ENCODE results near the gene PNLIP. TPM values are rescaled to one million over a fixed set of nuclear protein-coding genes. Genes with fewer than 3 reads are reported as not detected.

Gene PNLIP
- polyA plus RNA-seq, result 0.12 TPM
- long read RNA-seq, donor 1, result 0 reads
- long read RNA-seq, donor 2, result 0 reads
- long read RNA-seq, donor 3, result 0 reads
- long read RNA-seq, donor 4, result 0 reads
- long read RNA-seq, donor 5, result 0 reads
- long read RNA-seq, donor 6, result 0 reads
- long read RNA-seq, donor 7, result 0 reads
- long read RNA-seq, donor 8, result 0 reads
- long read RNA-seq, donor 9, result 0 reads
- long read RNA-seq, donor 10, result 0 reads
- long read RNA-seq, donor 11, result 0 reads

GRCh38 chr10:116545756-116546155 lies at the start of gene PNLIP:
TSS of gene PNLIP (plus strand) at chr10:116545931. CDS start at chr10:116546093, 162 bp downstream.
- DNase-seq, result no peak
- Histone ChIP-seq H3K4me1 (ENCODE audit: control insufficient read depth, insufficient read depth, low read length) (no peaks in the 10 kb centered on the region), H3K9me3 (ENCODE audit: control insufficient read depth, low read depth, low read length) (no peaks in the 10 kb centered on the region), H3K27me3 (ENCODE audit: control insufficient read depth, insufficient read depth, low read length) (no peaks in the 10 kb centered on the region), H3K36me3 (ENCODE audit: control insufficient read depth, insufficient read depth, low read length) (no peaks in the 10 kb centered on the region), H3K27ac (ENCODE audit: low read length) (no peak within 1 kb of the TSS), H3K4me3 (ENCODE audit: low read length) (no peak within 1 kb of the TSS)
- WGBS (ENCODE audit: insufficient coverage, low lambda C conversion rate), result 100% methylated on average over 1 of the region's 8 CpGs

- WGBS (ENCODE audit: insufficient coverage, low lambda C conversion rate), result 50% methylated on average over 2 of the region's 8 CpGs
- no peaks in the 10 kb centered on the region for H3K9me3 ChIP-seq (ENCODE audit: control insufficient read depth, low read depth, low read length)
- no peaks in the 10 kb centered on the region for H3K4me1 ChIP-seq (ENCODE audit: control insufficient read depth, insufficient read depth, low read length)
- DNase-seq, result no peak
- no peaks in the 10 kb centered on the region for H3K36me3 ChIP-seq (ENCODE audit: control insufficient read depth, insufficient read depth, low read length)
- no peaks in the 10 kb centered on the region for H3K27me3 ChIP-seq (ENCODE audit: control insufficient read depth, insufficient read depth, low read length)
- H3K4me3 ChIP-seq (ENCODE audit: low read length), result no peak overlapping the region
- H3K27ac ChIP-seq (ENCODE audit: low read length), result no peak overlapping the region
Observed at GRCh38 chr10:116504786-116505185, 40.9 kb upstream of the PNLIP start.

- 50% methylated on average over 1 of the region's 3 CpGs for WGBS (ENCODE audit: insufficient coverage, low lambda C conversion rate)
- Histone ChIP-seq H3K27me3 (ENCODE audit: control insufficient read depth, insufficient read depth, low read length) (no peaks in the 10 kb centered on the region), H3K36me3 (ENCODE audit: control insufficient read depth, insufficient read depth, low read length) (no peaks in the 10 kb centered on the region), H3K9me3 (ENCODE audit: control insufficient read depth, low read depth, low read length) (no peaks in the 10 kb centered on the region), H3K27ac (ENCODE audit: low read length) (no peak overlapping the region), H3K4me3 (ENCODE audit: low read length) (no peak overlapping the region), H3K4me1 (ENCODE audit: control insufficient read depth, insufficient read depth, low read length) (no peaks in the 10 kb centered on the region)
- DNase-seq, result no peak
Observed at GRCh38 chr10:116510565-116510964, 35.2 kb upstream of the PNLIP start.

GRCh38 chr10:116511365-116511764 lies 34.4 kb upstream of the PNLIP start:
- H3K36me3 ChIP-seq (ENCODE audit: control insufficient read depth, insufficient read depth, low read length), result no peaks in the 10 kb centered on the region
- H3K4me3 ChIP-seq (ENCODE audit: low read length), result no peak overlapping the region
- H3K4me1 ChIP-seq (ENCODE audit: control insufficient read depth, insufficient read depth, low read length), result no peaks in the 10 kb centered on the region
- no CpG with 5 or more reads among the region's 3 CpGs for WGBS (ENCODE audit: insufficient coverage, low lambda C conversion rate)
- no peaks in the 10 kb centered on the region for H3K9me3 ChIP-seq (ENCODE audit: control insufficient read depth, low read depth, low read length)
- no peak for DNase-seq
- no peaks in the 10 kb centered on the region for H3K27me3 ChIP-seq (ENCODE audit: control insufficient read depth, insufficient read depth, low read length)
- no peak overlapping the region for H3K27ac ChIP-seq (ENCODE audit: low read length)

- H3K4me1 ChIP-seq (ENCODE audit: control insufficient read depth, insufficient read depth, low read length), result no peaks in the 10 kb centered on the region
- no peak overlapping the region for H3K4me3 ChIP-seq (ENCODE audit: low read length)
- 0% methylated on average over 3 of the region's 10 CpGs for WGBS (ENCODE audit: insufficient coverage, low lambda C conversion rate)
- no peak overlapping the region for H3K27ac ChIP-seq (ENCODE audit: low read length)
- H3K36me3 ChIP-seq (ENCODE audit: control insufficient read depth, insufficient read depth, low read length), result no peaks in the 10 kb centered on the region
- no peaks in the 10 kb centered on the region for H3K9me3 ChIP-seq (ENCODE audit: control insufficient read depth, low read depth, low read length)
- DNase-seq, result peak in 1 of 2 donors; percentile 7
- no peaks in the 10 kb centered on the region for H3K27me3 ChIP-seq (ENCODE audit: control insufficient read depth, insufficient read depth, low read length)
Observed at GRCh38 chr10:116521424-116522290, 24.1 kb upstream of the PNLIP start.

GRCh38 chr10:116522803-116523381 lies 22.8 kb upstream of the PNLIP start:
- H3K4me3 ChIP-seq (ENCODE audit: low read length), result no peak overlapping the region
- no peaks in the 10 kb centered on the region for H3K27me3 ChIP-seq (ENCODE audit: control insufficient read depth, insufficient read depth, low read length)
- no peaks in the 10 kb centered on the region for H3K4me1 ChIP-seq (ENCODE audit: control insufficient read depth, insufficient read depth, low read length)
- no peaks in the 10 kb centered on the region for H3K9me3 ChIP-seq (ENCODE audit: control insufficient read depth, low read depth, low read length)
- H3K27ac ChIP-seq (ENCODE audit: low read length), result no peak overlapping the region
- no peak for DNase-seq
- no peaks in the 10 kb centered on the region for H3K36me3 ChIP-seq (ENCODE audit: control insufficient read depth, insufficient read depth, low read length)
- 80% methylated on average over 1 of the region's 8 CpGs for WGBS (ENCODE audit: insufficient coverage, low lambda C conversion rate)

- no peaks in the 10 kb centered on the region for H3K36me3 ChIP-seq (ENCODE audit: control insufficient read depth, insufficient read depth, low read length)
- no peaks in the 10 kb centered on the region for H3K9me3 ChIP-seq (ENCODE audit: control insufficient read depth, low read depth, low read length)
- WGBS (ENCODE audit: insufficient coverage, low lambda C conversion rate), result no CpG with 5 or more reads among the region's 3 CpGs
- H3K27ac ChIP-seq (ENCODE audit: low read length), result no peak overlapping the region
- no peaks in the 10 kb centered on the region for H3K27me3 ChIP-seq (ENCODE audit: control insufficient read depth, insufficient read depth, low read length)
- DNase-seq, result no peak
- H3K4me1 ChIP-seq (ENCODE audit: control insufficient read depth, insufficient read depth, low read length), result no peaks in the 10 kb centered on the region
- no peak overlapping the region for H3K4me3 ChIP-seq (ENCODE audit: low read length)
Observed at GRCh38 chr10:116524736-116525135, 21.0 kb upstream of the PNLIP start.

GRCh38 chr10:116526219-116526618 lies 19.5 kb upstream of the PNLIP start:
- Histone ChIP-seq H3K4me3 (ENCODE audit: low read length) (no peak overlapping the region), H3K36me3 (ENCODE audit: control insufficient read depth, insufficient read depth, low read length) (no peaks in the 10 kb centered on the region), H3K9me3 (ENCODE audit: control insufficient read depth, low read depth, low read length) (no peaks in the 10 kb centered on the region), H3K27ac (ENCODE audit: low read length) (no peak overlapping the region), H3K27me3 (ENCODE audit: control insufficient read depth, insufficient read depth, low read length) (no peaks in the 10 kb centered on the region), H3K4me1 (ENCODE audit: control insufficient read depth, insufficient read depth, low read length) (no peaks in the 10 kb centered on the region)
- no peak for DNase-seq
- 95% methylated on average over 2 of the region's 3 CpGs for WGBS (ENCODE audit: insufficient coverage, low lambda C conversion rate)

GRCh38 chr10:116536810-116537209 lies 8.9 kb upstream of the PNLIP start:
- no peak for DNase-seq
- 100% methylated on average over 2 of the region's 2 CpGs for WGBS (ENCODE audit: insufficient coverage, low lambda C conversion rate)
- no peak overlapping the region for H3K4me3 ChIP-seq (ENCODE audit: low read length)
- H3K27ac ChIP-seq (ENCODE audit: low read length), result no peak overlapping the region
- H3K36me3 ChIP-seq (ENCODE audit: control insufficient read depth, insufficient read depth, low read length), result no peaks in the 10 kb centered on the region
- H3K9me3 ChIP-seq (ENCODE audit: control insufficient read depth, low read depth, low read length), result no peaks in the 10 kb centered on the region
- H3K4me1 ChIP-seq (ENCODE audit: control insufficient read depth, insufficient read depth, low read length), result peaks cover 4% of the 10 kb centered on the region
- H3K27me3 ChIP-seq (ENCODE audit: control insufficient read depth, insufficient read depth, low read length), result no peaks in the 10 kb centered on the region

GRCh38 chr10:116538456-116538855 lies 7.3 kb upstream of the PNLIP start:
- no peak for DNase-seq
- no peaks in the 10 kb centered on the region for H3K27me3 ChIP-seq (ENCODE audit: control insufficient read depth, insufficient read depth, low read length)
- no peaks in the 10 kb centered on the region for H3K9me3 ChIP-seq (ENCODE audit: control insufficient read depth, low read depth, low read length)
- peaks cover 4% of the 10 kb centered on the region for H3K4me1 ChIP-seq (ENCODE audit: control insufficient read depth, insufficient read depth, low read length)
- H3K27ac ChIP-seq (ENCODE audit: low read length), result no peak overlapping the region
- H3K36me3 ChIP-seq (ENCODE audit: control insufficient read depth, insufficient read depth, low read length), result no peaks in the 10 kb centered on the region
- no peak overlapping the region for H3K4me3 ChIP-seq (ENCODE audit: low read length)

Measured in large intestine (tissue), 12 donors.